GM12874 (cell line): ENCODE data around the gene DCAF11.

Source experiments
- CTCF ChIP-seq: IDR thresholded peaks from 2 replicates; pipeline ENCODE4 v1.5.1; 2011; ENCODE audit warnings: low read depth, mild to moderate bottlenecking, control low read depth, low read length, moderate library complexity; ENCODE audit not compliant: insufficient read depth

Gene DCAF11

GRCh38 chr14:24087004-24087403 is 27.6 kb upstream of the DCAF11 start:
- TF ChIP-seq CTCF, result no peak

GRCh38 chr14:24088095-24088494 is 26.5 kb upstream of the DCAF11 start:
- no peak for TF ChIP-seq CTCF

GRCh38 chr14:24089890-24090289 is 24.7 kb upstream of the DCAF11 start:
- no peak for TF ChIP-seq CTCF

- no peak for TF ChIP-seq CTCF
These were observed 22.5 kb upstream of the DCAF11 start for GRCh38 chr14:24092110-24092504.

GRCh38 chr14:24092505-24093206 is 21.9 kb upstream of the DCAF11 start:
- TF ChIP-seq CTCF, result no peak

GRCh38 chr14:24093207-24093900 is 21.2 kb upstream of the DCAF11 start:
- TF ChIP-seq CTCF, result no peak

- no peak for TF ChIP-seq CTCF
These were observed 20.4 kb upstream of the DCAF11 start, which contains the start of gene PCK2 for GRCh38 chr14:24093901-24094840. PCK2 (plus strand) TSS chr14:24094311; CDS start chr14:24094406, 95 bp downstream.
